Embryonic facial prominence (tissue), 1 donor: ENCODE data around the gene PLCB4.

Experiments
- DNase-seq: peaks from one replicate; pipeline ENCODE4 v3.0.0-alpha.2; 2016; ENCODE audit errors: extremely low spot score

Gene PLCB4

GRCh38 chr20:9177278-9177677 is 108.4 kb downstream of the PLCB4 start:
- DNase-seq: no peak

- DNase-seq: no peak
These were observed 110.4 kb downstream of the PLCB4 start for GRCh38 chr20:9179193-9179802.

DNA sequence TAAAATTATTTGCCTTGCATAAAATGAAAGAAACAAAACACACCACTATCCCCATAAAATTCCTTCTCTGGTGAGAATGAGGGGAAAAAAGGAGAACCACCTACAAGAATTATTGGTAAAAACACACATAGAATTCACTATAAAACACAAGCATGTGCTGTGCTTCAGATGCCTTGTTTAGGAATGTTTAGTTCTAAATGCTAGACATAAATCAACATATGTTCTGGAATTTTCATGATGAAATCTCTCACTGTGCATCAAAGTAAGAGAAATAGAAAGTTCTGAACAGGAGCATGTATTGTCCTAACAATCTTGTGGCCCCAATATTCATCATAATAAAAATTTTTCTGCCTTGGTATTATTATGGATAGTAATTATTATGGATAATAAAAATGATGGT is 111.0 kb downstream of the PLCB4 start:
- no peak for DNase-seq

DNA sequence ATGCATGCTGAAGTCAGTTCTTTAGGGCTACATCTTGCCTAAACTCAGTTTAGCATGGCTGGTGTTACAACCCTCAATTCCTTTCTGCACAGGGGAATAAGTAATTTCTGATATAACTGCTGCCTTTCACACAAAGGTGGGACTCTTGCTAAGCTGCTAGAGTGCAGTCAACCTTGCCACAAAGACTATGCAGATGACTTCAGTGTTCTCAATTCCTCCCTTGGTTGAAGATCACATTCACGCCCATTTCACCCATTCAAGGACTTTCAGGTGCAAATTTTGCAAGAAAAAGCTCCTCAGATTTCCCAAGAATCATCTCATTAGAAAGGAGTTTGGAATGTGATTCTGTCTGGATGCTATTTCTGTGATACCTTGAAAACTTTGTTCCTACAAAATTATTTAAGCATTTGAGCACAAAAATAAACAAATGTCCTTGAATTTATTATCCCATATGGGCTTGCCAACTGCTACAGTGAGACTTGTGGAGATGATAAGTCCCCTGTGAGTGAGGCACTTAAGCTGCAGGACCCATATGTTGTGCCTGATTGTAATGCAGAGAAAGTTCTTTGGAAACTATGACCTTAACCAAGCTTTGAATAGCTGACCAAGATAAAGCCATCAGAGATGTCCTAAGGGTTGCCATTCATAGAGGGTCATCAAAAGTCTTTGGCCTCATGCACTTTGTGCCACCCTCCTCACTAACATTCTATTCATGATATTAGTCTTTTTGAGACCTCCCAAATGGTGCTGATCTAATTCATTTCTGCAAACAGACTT is 111.8 kb downstream of the PLCB4 start:
- no peak for DNase-seq

DNA sequence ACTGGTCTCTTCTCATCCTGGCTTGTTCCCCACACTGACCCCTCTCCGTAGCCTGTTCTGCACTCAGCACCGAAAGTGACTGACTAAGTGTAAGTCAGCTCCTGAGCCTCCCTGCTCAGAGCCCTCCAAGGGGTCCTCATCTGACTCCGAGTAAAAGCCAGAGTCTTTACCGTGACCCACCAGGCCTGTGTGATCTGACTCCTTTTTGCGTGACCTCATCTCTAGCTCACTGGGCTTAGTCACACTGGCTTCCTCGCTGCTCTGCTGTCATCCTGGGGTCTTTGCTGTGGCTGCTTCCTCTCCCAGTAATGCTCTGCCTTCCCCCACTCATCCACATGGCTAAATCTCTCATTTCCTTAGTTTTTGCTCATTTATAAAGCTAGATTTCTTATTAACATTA is 116.6 kb downstream of the PLCB4 start:
- no peak for DNase-seq

GRCh38 chr20:9186396-9186795 is 117.5 kb downstream of the PLCB4 start:
- no peak for DNase-seq

- DNase-seq: no peak
These were observed 126.1 kb downstream of the PLCB4 start for GRCh38 chr20:9195031-9195430.

DNA sequence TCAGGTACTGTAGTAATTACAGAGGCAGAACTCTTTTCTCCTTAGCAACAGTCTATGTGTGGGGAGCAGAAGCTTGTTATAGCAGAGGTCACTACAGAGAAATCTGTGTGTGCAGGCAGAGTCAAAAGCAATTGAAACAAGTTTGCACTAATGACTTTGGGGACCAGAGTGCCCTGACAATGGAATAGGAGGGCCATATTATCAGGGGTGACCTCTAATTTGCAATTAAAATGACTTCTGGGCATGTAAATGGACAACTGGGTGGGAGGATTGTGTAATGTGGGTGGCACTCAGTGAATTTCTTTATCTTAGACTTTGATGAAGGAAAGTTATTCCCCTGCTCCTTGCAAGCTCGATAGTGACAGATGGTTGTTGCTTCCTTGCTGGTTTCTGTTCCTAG is 127.2 kb downstream of the PLCB4 start:
- no peak for DNase-seq

GRCh38 chr20:9198460-9198859 is 129.6 kb downstream of the PLCB4 start:
- DNase-seq: no peak

- DNase-seq: no peak
These were observed 131.3 kb downstream of the PLCB4 start for GRCh38 chr20:9200196-9200595.

DNA sequence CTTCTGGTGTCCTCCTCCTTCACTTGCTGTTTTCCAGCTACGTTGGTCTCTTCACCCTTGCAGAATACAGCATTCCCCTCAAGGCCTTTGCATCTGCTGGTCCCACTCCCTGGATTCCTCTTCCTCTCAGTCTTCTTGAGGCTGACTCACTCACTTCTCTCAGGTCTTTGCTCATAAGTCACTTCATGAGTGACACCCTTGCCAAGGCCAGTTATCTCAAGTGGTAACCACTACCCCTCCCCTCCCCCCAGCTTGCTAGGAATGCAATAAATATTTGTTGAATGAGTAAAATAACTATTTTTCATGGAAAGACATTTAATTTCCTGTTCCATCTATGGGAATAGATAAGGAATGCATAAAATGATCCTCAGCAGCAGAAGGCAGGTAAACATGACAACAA is 131.7 kb downstream of the PLCB4 start:
- DNase-seq: no peak

- DNase-seq: no peak
These were observed 133.7 kb downstream of the PLCB4 start for GRCh38 chr20:9202420-9203080.

GRCh38 chr20:9203081-9203447 is 134.2 kb downstream of the PLCB4 start:
- no peak for DNase-seq

GRCh38 chr20:9204979-9205378 is 136.1 kb downstream of the PLCB4 start:
- DNase-seq: no peak

DNA sequence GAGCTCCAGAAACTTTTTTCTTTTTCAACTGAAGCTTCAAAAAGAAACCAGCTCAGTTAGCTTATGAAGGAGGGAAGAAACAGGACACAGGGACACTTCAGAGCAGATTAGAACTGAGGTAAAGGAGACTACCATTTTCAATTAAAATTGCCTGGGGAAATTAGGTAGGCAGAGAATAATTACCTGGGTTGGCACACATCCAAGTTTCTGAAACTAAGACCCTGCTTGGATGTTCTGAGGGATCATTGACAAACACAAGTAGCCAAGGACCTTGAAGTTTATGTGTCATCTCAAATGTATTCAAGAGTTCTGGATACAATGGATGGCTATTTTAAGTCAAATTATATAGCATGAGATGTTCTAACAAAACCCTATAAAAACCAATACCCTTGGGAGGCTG is 137.6 kb downstream of the PLCB4 start:
- DNase-seq: no peak

GRCh38 chr20:9207253-9207652 is 138.4 kb downstream of the PLCB4 start:
- DNase-seq: no peak

DNA sequence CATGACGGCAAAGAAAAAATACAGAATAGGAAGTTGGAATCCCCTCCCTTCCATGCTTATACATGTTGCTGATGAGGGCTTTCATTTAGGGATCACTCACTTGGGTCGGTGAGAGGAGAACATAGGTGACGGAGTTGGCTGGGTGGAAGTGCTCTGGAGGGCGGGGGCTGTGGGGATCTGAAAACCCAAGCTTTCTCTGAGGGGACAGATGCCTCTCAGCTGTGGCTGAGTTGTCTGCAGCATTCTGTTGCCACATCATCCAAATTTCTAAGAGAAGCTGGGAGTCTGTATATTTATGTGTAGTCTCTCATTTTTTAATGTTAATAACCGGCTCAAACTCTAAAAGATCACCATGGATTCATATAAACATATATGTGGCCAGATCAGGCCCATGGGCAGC is 141.5 kb downstream of the PLCB4 start:
- no peak for DNase-seq

- DNase-seq: no peak
These were observed 142.3 kb downstream of the PLCB4 start for GRCh38 chr20:9211016-9211760.

DNA sequence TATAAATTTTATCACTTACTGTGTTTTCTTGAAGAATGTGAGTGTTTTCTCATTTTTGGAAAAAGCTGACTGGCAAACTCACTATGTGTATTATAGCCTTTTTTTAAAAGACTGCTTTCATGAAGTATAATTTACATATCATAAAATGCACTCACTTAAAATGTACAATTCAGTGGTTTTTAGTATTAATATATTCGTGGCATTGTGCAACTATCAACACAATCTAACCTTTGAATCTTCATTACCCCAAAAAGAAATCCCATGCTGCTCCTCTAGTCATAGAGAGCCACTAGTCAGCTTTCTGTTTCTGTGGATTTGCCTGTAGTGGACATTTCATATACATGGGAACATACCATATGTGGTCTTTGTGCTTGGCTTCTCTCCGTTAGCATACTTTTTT is 143.8 kb downstream of the PLCB4 start:
- no peak for DNase-seq

- no peak for DNase-seq
These were observed 145.8 kb downstream of the PLCB4 start for GRCh38 chr20:9214685-9215084.

DNA sequence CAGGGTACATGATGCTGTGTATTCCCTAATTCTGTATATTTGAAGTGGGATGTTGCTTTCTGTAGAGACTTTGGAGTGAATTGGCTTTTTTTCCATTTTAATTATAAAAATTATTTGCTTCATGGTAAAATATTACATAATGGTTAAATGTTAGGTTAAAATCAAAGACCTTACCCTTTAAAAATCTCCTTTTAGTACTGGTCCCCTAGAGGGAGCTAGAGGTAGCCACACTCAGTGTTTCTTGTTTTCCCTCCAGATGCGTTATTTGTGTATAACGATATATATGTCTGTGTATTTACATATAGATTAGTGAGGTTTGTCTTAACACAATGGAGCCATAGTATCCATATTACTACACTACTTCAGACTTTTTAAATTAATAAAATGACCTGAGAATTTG is 146.7 kb downstream of the PLCB4 start:
- DNase-seq: no peak

GRCh38 chr20:9218531-9218961 is 149.7 kb downstream of the PLCB4 start:
- DNase-seq: no peak
